Upper lobe of left lung (tissue), 6 donors: ENCODE measurements around the gene MRS2. TPM values are rescaled to one million over a fixed set of nuclear protein-coding genes. Genes with fewer than 3 reads are reported as not detected.

Source experiments
- ATAC-seq, 2 donors: fragments of 200-7000 bp; cut with Tn5 transposase; one replicate each; pipeline ENCODE4 v1.9.1; 2022; ENCODE audit warnings: mild to moderate bottlenecking in 2 of 2, moderate library complexity in 2 of 2; ENCODE audit not compliant: low FRiP score in 2 of 2
- DNase-seq, 2 donors: peaks; one replicate each; pipeline ENCODE4 v3.0.0-alpha.2; 2019 to 2020
- H3K27ac ChIP-seq, 4 donors: fragments of 200-600 bp; sonication (generic); one replicate each; pipeline ENCODE4 v1.5.1; 2016 to 2019
- H3K27me3 ChIP-seq, 4 donors: fragments of 200-600 bp; sonication (generic); one replicate each; pipeline ENCODE4 v1.5.1; 2017 to 2019
- H3K36me3 ChIP-seq, 4 donors: fragments of 200-600 bp; sonication (generic); one replicate each; pipeline ENCODE4 v1.5.1; 2016 to 2019
- H3K4me1 ChIP-seq, 4 donors: fragments of 200-600 bp; sonication (generic); one replicate each; pipeline ENCODE4 v1.5.1; 2018 to 2019
- H3K4me3 ChIP-seq, 4 donors: fragments of 200-600 bp; sonication (generic); one replicate each; pipeline ENCODE4 v1.5.1; 2017 to 2019; ENCODE audit warnings: mild to moderate bottlenecking in 2 of 4, moderate library complexity in 1 of 4
- H3K9me3 ChIP-seq, 4 donors: fragments of 200-600 bp; sonication (generic); one replicate each; pipeline ENCODE4 v1.5.1; 2018 to 2019
- CTCF ChIP-seq, 6 experiments: fragments of 450-650 bp in 4 of 6; fragments of 200-600 bp in 2 of 6; sonication (generic) in 2 of 6; IDR thresholded peaks; one replicate each; pipeline ENCODE4 v1.5.1; 2016 to 2019; ENCODE audit warnings: antibody characterized with exemption in 6 of 6
- EP300 ChIP-seq, 4 donors: sonication (generic); formaldehyde crosslinking; IDR thresholded peaks; one replicate each; pipeline ENCODE4 v1.5.1; 2017; ENCODE audit warnings: antibody characterized with exemption in 4 of 4, control low read depth in 2 of 4
- POLR2A ChIP-seq, 4 donors: fragments of 450-650 bp; IDR thresholded peaks; one replicate each; pipeline ENCODE4 v1.5.1; 2016 to 2017; ENCODE audit warnings: antibody characterized with exemption in 4 of 4, mild to moderate bottlenecking in 2 of 4
- POLR2AphosphoS5 ChIP-seq, 2 donors: sonication (generic); formaldehyde crosslinking; IDR thresholded peaks; one replicate each; pipeline ENCODE4 v1.5.1; 2017; ENCODE audit warnings: antibody characterized with exemption in 2 of 2
- WGBS, 2 donors: methylation state at CpG; one replicate each; pipeline ENCODE4 v1.1.5; 2017 to 2018; 5-methylcytosine and 5-hydroxymethylcytosine counted together
- total RNA-seq, 6 donors: library from RNA; depleted of rRNA in 4 of 6; stranded (reverse); fragments of >200 nt in 4 of 6; gene quantifications; one replicate each; pipeline versions ENCODE4 v1.1.0 to v1.2.1, GENCODE V29; 2016 to 2021
- donor health status: DM: no; HTN: no; CAD: no; lungs with moderate emphysema.
- donor health status: DM: no; HTN: yes; CAD: no; lungs with severe emphysema.

Gene MRS2
- total RNA-seq, 6 donors from 2014 or later: 20.8 to 40.8 (median 27.4) TPM

- ATAC-seq (no peak), DNase-seq (no peak)
- Histone ChIP-seq H3K4me1 (no peaks in the 10 kb centered on the region), H3K36me3 (peaks cover 15 to 91% (median 69%) of the 10 kb centered on the region in 4 donors), H3K9me3 (no peaks in the 10 kb centered on the region), H3K4me3 (no peak overlapping the region), H3K27me3 (no peaks in the 10 kb centered on the region), H3K27ac (no peak overlapping the region)
- no peak for TF ChIP-seq POLR2A (IDR thresholded peaks at IDR 0.05)
- no peak for TF ChIP-seq POLR2AphosphoS5 (IDR thresholded peaks at IDR 0.05)
- no peak for TF ChIP-seq EP300 (IDR thresholded peaks at IDR 0.05)
- TF ChIP-seq CTCF (IDR thresholded peaks at IDR 0.05): no peak
- WGBS, 2 donors: 88 to 95% methylated on average over 4 of the region's 4 CpGs
These were observed 13.0 kb downstream of the MRS2 start for GRCh38 chr6:24415753-24416152.

GRCh38 chr6:24419526-24419925, 16.8 kb downstream of the MRS2 start:
- no peak for ATAC-seq
- Histone ChIP-seq H3K27me3 (no peaks in the 10 kb centered on the region), H3K9me3 (no peaks in the 10 kb centered on the region), H3K27ac (no peak overlapping the region), H3K4me3 (no peak overlapping the region), H3K4me1 (no peaks in the 10 kb centered on the region), H3K36me3 (peaks cover 16 to 98% (median 61%) of the 10 kb centered on the region in 4 donors)
- TF ChIP-seq CTCF (IDR thresholded peaks at IDR 0.05) (no peak), EP300 (IDR thresholded peaks at IDR 0.05) (no peak), POLR2AphosphoS5 (IDR thresholded peaks at IDR 0.05) (no peak), POLR2A (IDR thresholded peaks at IDR 0.05) (no peak)
- DNase-seq: no peak

- DNase-seq (no peak), ATAC-seq (no peak)
- TF ChIP-seq POLR2A (IDR thresholded peaks at IDR 0.05) (no peak), POLR2AphosphoS5 (IDR thresholded peaks at IDR 0.05) (no peak), CTCF (IDR thresholded peaks at IDR 0.05) (no peak), EP300 (IDR thresholded peaks at IDR 0.05) (no peak)
- H3K4me3 ChIP-seq: no peak overlapping the region
- H3K36me3 ChIP-seq: peaks cover 4 to 69% (median 35%) of the 10 kb centered on the region in 4 donors
- peaks cover 0 to 9% (median 0%) of the 10 kb centered on the region in 4 donors for H3K4me1 ChIP-seq
- no peaks in the 10 kb centered on the region for H3K9me3 ChIP-seq
- no peak overlapping the region for H3K27ac ChIP-seq
- H3K27me3 ChIP-seq: no peaks in the 10 kb centered on the region
- WGBS, 2 donors: 88 to 91% methylated on average over 2 of the region's 2 CpGs
These were observed 22.4 kb downstream of the MRS2 start for GRCh38 chr6:24425091-24425490.

GRCh38 chr6:24426729-24427446, 24.2 kb downstream of the MRS2 start:
- ATAC-seq (peak in 1 of 2 donors; percentile 28), DNase-seq (no peak)
- H3K27me3 ChIP-seq: no peaks in the 10 kb centered on the region
- H3K4me3 ChIP-seq: no peak overlapping the region
- no peak overlapping the region for H3K27ac ChIP-seq
- H3K4me1 ChIP-seq: peaks cover 0 to 9% (median 0%) of the 10 kb centered on the region in 4 donors
- TF ChIP-seq CTCF (IDR thresholded peaks at IDR 0.05) (no peak), POLR2AphosphoS5 (IDR thresholded peaks at IDR 0.05) (no peak), EP300 (IDR thresholded peaks at IDR 0.05) (no peak), POLR2A (IDR thresholded peaks at IDR 0.05) (no peak)
- 89 to 91% methylated on average over 10 of the region's 10 CpGs for WGBS, 2 donors
- H3K36me3 ChIP-seq: peaks cover 4 to 53% (median 29%) of the 10 kb centered on the region in 4 donors
- H3K9me3 ChIP-seq: no peaks in the 10 kb centered on the region

GRCh38 chr6:24428615-24429014, 25.9 kb downstream of the MRS2 start:
- no peak overlapping the region for H3K27ac ChIP-seq
- H3K4me1 ChIP-seq: peaks cover 0 to 9% (median 0%) of the 10 kb centered on the region in 4 donors
- no peaks in the 10 kb centered on the region for H3K9me3 ChIP-seq
- no peak for ATAC-seq
- WGBS, 2 donors: 83 to 84% methylated on average over 2 of the region's 2 CpGs
- DNase-seq: no peak
- H3K36me3 ChIP-seq: peaks cover 4 to 36% (median 20%) of the 10 kb centered on the region in 4 donors
- no peak for TF ChIP-seq POLR2AphosphoS5 (IDR thresholded peaks at IDR 0.05)
- H3K27me3 ChIP-seq: no peaks in the 10 kb centered on the region
- no peak overlapping the region for H3K4me3 ChIP-seq
